HG02973 (cell line): ENCODE measurements around the gene FREM3.
A peak's percentile ranks its signal among the peaks of the same experiment; 100 is the strongest.
"Not testable (repeated sequence)": the region's sequence is repeated elsewhere in the genome, so short reads cannot be mapped to it uniquely, and the experiment has no call there.

Source experiments
- ATAC-seq: cut with Tn5 transposase; IDR thresholded peaks from one replicate; pipeline ENCODE4 v1.9.1; 2021; ENCODE audit warnings: moderate library complexity; ENCODE audit not compliant: unreplicated experiment

FREM3 gene

DNA sequence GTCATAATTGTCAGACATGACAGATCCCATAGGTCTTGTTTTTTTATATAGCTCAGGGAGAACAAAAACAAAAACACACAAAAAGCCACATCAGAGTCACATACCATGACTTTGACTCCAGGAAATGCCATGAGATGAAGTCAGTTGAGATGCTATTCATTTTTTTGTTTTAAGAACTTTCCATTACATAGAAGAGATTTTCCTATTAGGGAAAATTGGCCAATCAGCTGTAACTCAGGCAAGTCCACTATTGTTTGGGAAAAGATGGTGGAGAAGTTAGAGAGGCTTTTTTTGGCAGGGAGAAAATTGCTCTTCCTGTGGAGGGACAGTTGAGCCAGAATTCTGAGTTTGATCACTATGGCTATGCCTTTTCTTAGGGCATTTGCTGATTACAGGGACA lies 114.4 kb downstream of the FREM3 start:
- no peak for ATAC-seq

DNA sequence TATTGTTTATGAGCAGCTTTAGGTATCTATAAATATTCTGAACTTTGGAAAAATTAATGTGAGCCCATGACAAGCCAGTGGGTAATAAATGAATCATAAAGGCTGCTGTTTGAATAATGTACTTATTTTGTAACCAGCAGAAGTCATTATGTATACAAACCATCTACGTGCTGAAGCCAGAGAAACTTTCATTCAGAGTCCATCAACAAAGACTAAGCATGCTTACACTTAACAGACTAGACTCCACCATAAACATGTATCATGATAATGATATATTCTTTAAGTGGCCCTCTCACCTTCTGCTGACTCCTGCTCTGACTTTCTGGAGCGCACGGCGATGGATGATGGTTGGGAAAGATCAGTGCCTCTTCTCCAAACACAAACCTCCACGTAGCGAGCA lies 114.9 kb downstream of the FREM3 start:
- no peak for ATAC-seq

DNA sequence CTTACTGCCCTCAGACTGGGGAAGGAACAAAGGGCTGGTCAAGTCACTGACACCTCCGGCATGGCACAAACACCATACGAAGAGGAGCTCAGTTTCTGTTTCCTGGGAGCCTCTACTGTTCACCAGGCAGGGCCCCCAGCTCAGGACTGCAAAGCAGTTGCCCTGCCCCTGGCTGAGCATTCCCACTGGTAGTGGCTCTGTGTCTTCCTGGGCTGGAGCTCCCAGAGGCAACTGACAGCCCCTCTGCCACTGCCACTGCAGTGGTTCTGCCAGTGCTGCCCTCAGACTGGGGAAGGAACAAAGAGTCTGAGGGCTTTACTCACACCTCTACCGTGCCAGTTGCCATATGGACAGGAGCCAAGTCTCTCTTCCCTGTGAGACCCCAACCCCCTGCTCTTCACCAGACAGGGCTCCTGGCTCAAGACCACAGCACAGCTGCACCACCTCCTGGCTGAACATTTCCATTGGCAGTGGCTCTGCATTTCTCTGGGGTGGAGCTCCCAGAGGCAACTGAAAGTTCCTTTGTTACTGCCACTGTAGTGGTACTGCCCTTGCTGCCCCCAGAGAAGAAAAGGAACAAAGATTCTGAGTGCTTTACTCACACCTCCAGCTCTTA lies 119.0 kb downstream of the FREM3 start:
- no peak for ATAC-seq

- no peak for ATAC-seq
Measured at GRCh38 chr4:143575331-143575730, 125.1 kb downstream of the FREM3 start.

DNA sequence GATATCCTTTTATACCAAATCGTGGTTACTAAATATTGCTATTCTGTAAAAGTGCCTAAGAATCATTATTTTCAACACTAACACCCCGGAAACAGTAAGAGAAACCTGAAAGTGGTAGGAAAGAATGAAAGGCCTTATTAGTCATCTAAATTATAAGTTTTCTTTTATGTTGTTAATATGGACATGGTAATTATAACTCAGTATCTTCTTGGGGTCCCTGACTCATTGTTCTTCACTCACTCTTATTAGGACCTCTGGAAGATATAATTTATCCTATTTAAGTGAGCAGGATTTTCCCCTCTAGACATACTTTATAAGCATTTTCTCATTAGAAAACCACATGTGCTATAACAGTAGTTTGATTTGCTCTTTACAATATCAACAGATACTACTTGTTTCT lies 136.0 kb downstream of the FREM3 start:
- no peak for ATAC-seq

GRCh38 chr4:143559757-143560147 lies 140.7 kb downstream of the FREM3 start:
- no peak for ATAC-seq

DNA sequence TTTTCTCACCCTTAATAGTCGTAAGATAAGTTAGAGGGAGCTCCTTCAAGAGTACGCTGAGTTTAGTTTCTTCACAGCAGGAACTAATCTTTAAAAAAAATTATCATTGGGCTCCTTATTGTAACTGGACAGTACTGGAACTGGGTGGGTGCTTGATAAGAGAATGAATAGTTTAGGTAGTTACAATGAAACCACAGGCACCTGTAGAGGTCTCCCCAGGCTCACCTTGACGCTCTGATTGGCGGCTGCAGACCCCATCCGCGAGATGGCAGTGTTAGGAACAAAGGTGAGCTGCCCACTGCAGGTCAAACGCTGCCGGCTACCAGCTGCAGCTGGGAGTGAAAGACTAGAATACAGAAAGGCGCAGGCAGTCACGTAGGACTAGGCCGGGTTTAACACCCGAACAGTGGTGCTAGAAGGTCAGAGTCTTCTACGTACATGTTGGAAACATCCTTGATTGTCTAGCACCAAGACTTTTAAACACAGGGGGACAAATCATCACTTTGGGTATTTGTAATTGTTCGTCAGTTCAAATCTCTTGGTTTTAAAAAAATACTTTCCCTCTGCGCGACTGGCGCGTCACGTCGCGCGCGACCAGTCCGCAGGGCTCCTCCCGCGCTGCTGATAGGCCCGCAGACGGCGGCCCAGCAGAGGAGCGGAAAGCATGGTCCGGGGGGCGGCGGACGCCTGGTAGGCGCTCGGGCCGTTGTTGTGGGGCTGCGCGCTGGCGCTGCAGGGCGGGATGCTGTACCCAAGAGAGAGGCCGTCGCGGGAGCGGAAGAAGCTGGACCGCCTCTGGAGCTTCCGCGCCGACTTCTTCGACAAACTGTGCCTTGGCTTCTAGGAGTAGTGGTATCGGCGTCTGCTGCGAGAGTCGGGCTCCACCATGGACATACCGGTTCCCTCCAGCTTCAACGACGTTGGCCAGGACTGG lies 141.4 kb downstream of the FREM3 start:
- ATAC-seq, result peak; percentile 81

GRCh38 chr4:143558286-143558685 lies 142.2 kb downstream of the FREM3 start:
- ATAC-seq, result no peak

GRCh38 chr4:143555676-143556075 lies 144.8 kb downstream of the FREM3 start:
- no peak for ATAC-seq

DNA sequence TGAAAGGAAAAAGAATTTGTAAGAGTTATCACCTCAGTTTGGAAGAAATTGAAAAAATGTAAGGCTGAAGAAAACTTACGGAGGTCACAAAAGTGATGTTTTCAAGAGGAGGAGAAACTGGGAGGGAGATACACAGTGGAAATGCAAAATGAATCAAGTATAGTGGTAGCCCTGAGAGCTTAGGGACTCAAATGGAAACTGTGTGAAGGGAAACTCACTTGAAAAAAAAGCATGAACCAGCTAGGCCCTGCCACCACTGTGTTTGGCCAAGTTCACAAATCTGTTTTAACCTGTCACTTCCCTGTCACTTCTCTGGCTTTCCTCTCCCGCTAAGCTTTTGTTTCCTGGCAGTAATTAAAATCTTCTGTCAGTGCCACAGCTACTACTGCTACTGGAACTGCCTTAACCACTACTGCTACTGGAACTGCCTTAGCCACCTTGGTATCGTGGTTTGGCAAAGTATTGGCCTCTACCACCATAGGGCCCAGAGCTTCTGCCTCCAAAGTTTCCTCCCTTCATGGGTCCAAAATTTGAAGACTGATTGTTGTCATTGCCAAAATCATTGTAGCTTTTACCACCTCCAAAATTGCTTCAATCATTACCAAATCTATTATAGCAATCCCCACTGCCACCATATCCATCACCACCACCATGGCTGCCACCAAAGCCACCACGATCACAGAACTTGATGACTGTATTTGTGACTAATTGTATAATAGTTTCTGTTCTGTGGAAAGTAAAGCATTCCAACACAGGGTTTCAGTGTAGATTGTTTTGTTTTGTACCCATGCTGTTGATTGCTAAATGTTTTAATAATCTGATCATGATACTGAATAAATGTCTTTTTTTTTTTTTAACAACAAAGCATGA lies 145.5 kb downstream of the FREM3 start:
- ATAC-seq, result peak; percentile 73

DNA sequence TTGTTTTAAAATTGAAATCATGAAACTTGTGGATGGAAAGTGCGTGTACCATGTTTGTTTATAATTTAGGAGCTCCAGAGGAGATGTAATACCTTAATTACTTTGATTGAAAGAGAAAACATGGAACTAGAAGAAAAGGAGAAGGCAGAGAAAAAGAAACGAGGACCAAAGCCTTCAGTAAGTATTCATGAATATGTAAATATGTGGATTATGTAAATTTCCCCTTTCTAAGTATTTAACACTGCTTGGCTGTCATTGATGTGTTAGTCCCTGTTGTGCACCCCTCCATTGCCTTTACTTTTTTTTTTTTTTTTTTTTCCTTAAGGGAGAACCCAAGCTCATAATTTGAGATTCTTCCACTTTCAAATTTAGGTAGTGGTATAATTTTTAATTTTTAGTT lies 150.5 kb downstream of the FREM3 start:
- no peak for ATAC-seq

- ATAC-seq, result no peak
Measured at GRCh38 chr4:143539670-143540023, 160.8 kb downstream of the FREM3 start.

DNA sequence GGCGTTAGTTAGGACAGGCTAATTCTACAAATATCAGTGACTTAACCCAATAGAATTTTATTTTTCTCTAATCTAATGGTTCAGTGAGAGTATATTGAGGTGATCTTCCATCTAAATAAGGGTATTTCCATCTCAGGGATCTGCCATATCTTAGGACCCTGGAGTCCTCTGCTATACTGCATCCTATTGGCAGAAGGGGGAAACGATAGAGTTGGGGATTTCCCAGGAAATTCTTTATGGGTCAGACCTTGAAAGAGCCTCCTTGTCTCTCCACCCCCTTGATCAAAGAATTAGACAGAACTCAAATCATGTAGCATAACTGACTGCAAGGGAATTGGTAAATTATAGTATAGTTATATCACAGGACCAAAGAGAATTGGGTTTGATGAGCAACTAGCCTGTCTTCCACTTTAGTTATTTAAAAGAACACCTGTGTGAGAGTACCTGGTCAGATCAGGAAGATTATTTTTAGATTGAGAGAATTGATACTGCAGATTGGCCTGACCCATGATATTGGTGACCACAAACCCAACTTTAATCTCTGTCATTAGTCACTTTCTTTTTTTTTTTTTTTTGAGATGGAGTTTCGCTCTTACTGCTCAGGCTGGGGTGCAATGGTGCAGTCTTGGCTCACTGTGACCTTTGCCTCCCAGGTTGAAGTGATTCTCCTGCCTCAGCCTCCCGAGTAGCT lies 161.4 kb downstream of the FREM3 start:
- no peak for ATAC-seq

DNA sequence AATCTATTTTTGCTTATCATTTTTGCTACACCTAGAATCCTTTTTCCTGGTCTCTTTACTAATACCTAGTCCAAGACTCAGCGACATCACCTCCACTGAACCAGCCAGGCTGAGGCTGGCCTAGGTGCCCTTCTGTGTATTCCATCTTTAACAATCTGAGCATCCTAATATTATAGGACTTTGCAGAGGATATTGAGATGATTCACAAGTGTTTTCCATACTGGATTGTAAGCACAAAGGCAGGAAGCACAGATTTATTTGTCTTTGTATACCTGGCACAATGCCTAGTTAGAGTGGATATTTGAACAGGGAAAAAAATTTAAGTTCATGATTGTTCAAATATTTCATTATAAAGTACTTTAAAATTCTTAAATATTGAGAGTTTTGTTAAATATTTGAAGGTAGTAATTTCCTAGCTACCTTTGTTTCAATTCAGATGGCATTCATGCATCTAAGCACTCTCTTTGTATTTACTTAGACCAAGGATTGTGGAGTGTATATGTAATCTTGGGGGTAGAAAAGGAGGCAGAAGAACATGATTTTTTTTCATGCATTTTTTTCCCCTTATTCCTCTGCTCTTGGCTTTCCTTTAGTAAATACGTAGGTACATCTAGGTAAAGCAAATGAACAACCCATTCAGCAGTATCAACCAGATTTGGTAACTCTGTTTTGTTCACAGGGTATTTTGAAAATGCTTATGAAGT lies 168.5 kb downstream of the FREM3 start:
- ATAC-seq, result no peak

GRCh38 chr4:143531380-143531779 lies 169.1 kb downstream of the FREM3 start:
- ATAC-seq, result peak; percentile 61

- not testable (repeated sequence) for ATAC-seq
Measured at GRCh38 chr4:143528046-143528445, 172.4 kb downstream of the FREM3 start.
